A549 (cell line): ENCODE results near the gene TRMT61B. TPM values are rescaled to one million over a fixed set of nuclear protein-coding genes. Genes with fewer than 3 reads are reported as not detected.

Experiments used
- CBX2 ChIP-seq: fragments of 200-600 bp; sonication (generic); IDR thresholded peaks from 2 replicates; pipeline ENCODE4 v1.6.1; 2016; ENCODE audit warnings: low read depth, mild to moderate bottlenecking, borderline replicate concordance
- CEBPB ChIP-seq, 2 experiments: fragments of >200 bp in 1 of 2; sonication (Bioruptor Twin) in 1 of 2; formaldehyde crosslinking in 1 of 2; IDR thresholded peaks; 2 replicates each; pipeline ENCODE4 v1.6.1; 2012 to 2016
- CHD2 ChIP-seq: fragments of 150-350 bp; IDR thresholded peaks from 2 replicates; pipeline ENCODE4 v1.6.1; 2014; ENCODE audit warnings: low read length; ENCODE audit not compliant: partially characterized antibody
- CHD4 ChIP-seq: fragments of 200-600 bp; sonication (generic); IDR thresholded peaks from 2 replicates; pipeline ENCODE4 v1.6.1; 2016; ENCODE audit warnings: antibody characterized with exemption, mild to moderate bottlenecking, borderline replicate concordance
- EHMT2 ChIP-seq: fragments of 200-600 bp; sonication (generic); IDR thresholded peaks from 2 replicates; pipeline ENCODE4 v1.6.1; 2016; ENCODE audit warnings: antibody characterized with exemption, low read depth, mild to moderate bottlenecking, moderate library complexity
- FOSB ChIP-seq: fragments of 250-450 bp; sonication (Bioruptor Pico); IDR thresholded peaks from 2 replicates; pipeline ENCODE4 v1.5.0; 2020; ENCODE audit warnings: mild to moderate bottlenecking, moderate library complexity
- FOSL2 ChIP-seq, 2 experiments: fragments of 450-650 bp in 1 of 2; fragments of >200 bp in 1 of 2; sonication (Bioruptor Twin) in 1 of 2; formaldehyde crosslinking; IDR thresholded peaks; 2 replicates each; pipeline versions ENCODE4 v1.5.0 to v1.6.1; 2016 to 2020; ENCODE audit warnings: mild to moderate bottlenecking in 1 of 2, moderate library complexity in 1 of 2
- FOXS1 ChIP-seq: fragments of 250-450 bp; sonication (Bioruptor Pico); IDR thresholded peaks from 2 replicates; pipeline ENCODE4 v1.5.0; 2020; ENCODE audit warnings: mild to moderate bottlenecking, moderate library complexity
- GATA3 ChIP-seq: IDR thresholded peaks from 2 replicates; pipeline ENCODE4 v1.6.1; 2012; ENCODE audit warnings: borderline replicate concordance
- HOXA7 ChIP-seq: fragments of 250-450 bp; sonication (Bioruptor Pico); IDR thresholded peaks from 2 replicates; pipeline ENCODE4 v1.5.0; 2020; ENCODE audit warnings: mild to moderate bottlenecking, moderate library complexity
- HOXB5 ChIP-seq: fragments of 250-450 bp; sonication (Bioruptor Pico); IDR thresholded peaks from 2 replicates; pipeline ENCODE4 v1.5.0; 2020; ENCODE audit warnings: mild to moderate bottlenecking, moderate library complexity
- JUN ChIP-seq, 2 experiments: fragments of >200 bp; sonication (Bioruptor Twin); formaldehyde crosslinking; IDR thresholded peaks; 2 replicates in 1 of 2; 3 replicates in 1 of 2; pipeline ENCODE4 v1.6.1; 2016 to 2017
- NFE2L2 ChIP-seq: fragments of 150-350 bp; conservative IDR thresholded peaks from 2 replicates; pipeline ENCODE4 v1.6.1; 2014; ENCODE audit warnings: low read length
- NR3C1 ChIP-seq: fragments of >200 bp; sonication (Bioruptor Twin); formaldehyde crosslinking; IDR thresholded peaks from 3 replicates; pipeline ENCODE4 v1.6.1; 2017
- PHF8 ChIP-seq: fragments of 200-600 bp; sonication (generic); IDR thresholded peaks from 2 replicates; pipeline ENCODE4 v1.6.1; 2016; ENCODE audit warnings: low read depth, mild to moderate bottlenecking, antibody characterized with exemption, moderate library complexity, borderline replicate concordance
- RAD21 ChIP-seq, 2 experiments: fragments of >200 bp in 1 of 2; sonication (Bioruptor Twin) in 1 of 2; formaldehyde crosslinking in 1 of 2; IDR thresholded peaks in 1 of 2; conservative IDR thresholded peaks in 1 of 2; 2 replicates in 1 of 2; 3 replicates in 1 of 2; pipeline ENCODE4 v1.6.1; 2012 to 2018; ENCODE audit warnings: inconsistent platforms in 1 of 2
- RARB ChIP-seq: fragments of 250-450 bp; sonication (Bioruptor Pico); IDR thresholded peaks from 2 replicates; pipeline ENCODE4 v1.8.0; 2021; ENCODE audit warnings: mild to moderate bottlenecking, moderate library complexity
- RFX5 ChIP-seq: fragments of 450-650 bp; IDR thresholded peaks from 2 replicates; pipeline ENCODE4 v1.7.1; 2014; ENCODE audit warnings: antibody characterized with exemption, mild to moderate bottlenecking, moderate library complexity
- RNF2 ChIP-seq: fragments of 200-600 bp; sonication (generic); IDR thresholded peaks from 2 replicates; pipeline ENCODE4 v1.6.1; 2016; ENCODE audit warnings: low read depth, mild to moderate bottlenecking, antibody characterized with exemption, moderate library complexity, borderline replicate concordance
- SMC3 ChIP-seq: fragments of >200 bp; sonication (Bioruptor Twin); formaldehyde crosslinking; IDR thresholded peaks from 3 replicates; pipeline ENCODE4 v1.6.1; 2018; ENCODE audit warnings: inconsistent platforms
- SREBF2 ChIP-seq: fragments of 450-650 bp; IDR thresholded peaks from 2 replicates; pipeline ENCODE4 v1.6.1; 2014; ENCODE audit warnings: mild to moderate bottlenecking, moderate library complexity
- TP53 ChIP-seq: fragments of 250-450 bp; sonication (Bioruptor Pico); IDR thresholded peaks from 2 replicates; pipeline ENCODE4 v1.5.0; 2021; ENCODE audit warnings: mild to moderate bottlenecking, moderate library complexity
- ZNF302 ChIP-seq: fragments of 250-450 bp; sonication (Bioruptor Pico); IDR thresholded peaks from 2 replicates; pipeline ENCODE4 v1.9.0; 2021; ENCODE audit warnings: inconsistent platforms, mild to moderate bottlenecking, moderate library complexity
- polyA plus RNA-seq, 4 experiments: library from polyadenylated mRNA; depleted of rRNA in 3 of 4; stranded (reverse); fragments of >200 nt; fragmentation: RNase III in 1 of 4; extraction: RNeasy Plus Mini Kit Qiagen cat#74134 plus additional on column Dnase treatment in 1 of 4; gene quantifications; 2 replicates in 3 of 4; 3 replicates in 1 of 4; pipeline ENCODE4 v1.2.3, GENCODE V29; 2011 to 2017
- TF ChIP-seq, protein P1 (sequence below): fragments of 250-450 bp; sonication (Bioruptor Pico); IDR thresholded peaks from 2 replicates; pipeline ENCODE4 v1.5.0; 2021; ENCODE audit warnings: mild to moderate bottlenecking, moderate library complexity, borderline replicate concordance
- TF ChIP-seq, protein P2 (sequence below): IDR thresholded peaks from 2 replicates; pipeline ENCODE4 v1.6.1; 2012
- TF ChIP-seq, protein P3 (sequence below): fragments of >200 bp; sonication (Bioruptor Twin); formaldehyde crosslinking; IDR thresholded peaks from 2 replicates; pipeline ENCODE4 v1.6.1; 2016
- TF ChIP-seq, protein P4 (sequence below): fragments of >200 bp; sonication (Bioruptor Twin); formaldehyde crosslinking; IDR thresholded peaks from 3 replicates; pipeline ENCODE4 v1.6.1; 2016
- TF ChIP-seq, protein P5 (sequence below): IDR thresholded peaks from 2 replicates; pipeline ENCODE4 v1.6.1; 2012; ENCODE audit warnings: low read depth, borderline replicate concordance
- TF ChIP-seq, protein P6 (sequence below): fragments of 450-650 bp; IDR thresholded peaks from 2 replicates; pipeline ENCODE4 v1.6.1; 2014; ENCODE audit warnings: antibody characterized with exemption
- TF ChIP-seq, protein P7 (sequence below): fragments of >200 bp; sonication (Bioruptor Twin); formaldehyde crosslinking; IDR thresholded peaks from 3 replicates; pipeline ENCODE4 v1.5.1; 2016

The TRMT61B gene
- polyA plus RNA-seq, 2 of the 4 experiments (the other 2 are of a cell fraction), result 21.6 to 38.6 TPM

DNA sequence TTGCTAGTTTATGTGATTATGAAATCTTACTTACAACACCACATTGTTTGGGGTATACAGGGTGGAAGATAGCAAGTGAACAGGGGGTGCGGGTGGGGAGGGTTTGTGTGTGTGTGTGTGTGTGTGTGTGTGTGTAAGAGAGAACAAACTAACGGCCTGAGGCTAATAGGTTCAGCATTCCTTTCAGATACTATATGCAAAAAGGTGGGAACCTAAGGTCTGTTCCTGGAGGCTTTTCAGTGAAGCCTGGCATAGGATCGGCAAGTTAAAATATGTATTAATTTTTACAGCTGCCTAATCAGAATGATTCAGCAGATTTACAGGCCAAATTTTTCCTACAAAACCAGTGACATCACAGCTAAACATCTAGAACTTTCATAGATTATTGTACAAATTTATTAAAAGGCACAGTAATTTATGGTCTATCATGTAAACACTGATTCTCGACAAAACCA, 67.1 kb downstream of the TRMT61B start (continued):
- TF ChIP-seq HOXA7 (CRISPR knock-in tag) (peak; percentile 73; the same call in 1 of the 2 replicates), CEBPB (IDR thresholded peaks at IDR 0.05) (peak in 1 of 2 experiments; percentile 42; a peak in 2 of 4 replicates), RAD21 (conservative IDR thresholded peaks at IDR 0.05 in 1 of 2, IDR thresholded peaks at IDR 0.05 in 1 of 2) (no peak), CBX2 (no peak), JUN (IDR thresholded peaks at IDR 0.05) (no peak), SMC3 (no peak), NR3C1 (no peak), FOSL2 (IDR thresholded peaks at IDR 0.05) (no peak), FOSL2 (CRISPR knock-in tag; IDR thresholded peaks at IDR 0.05) (0 out of 2 replicates have a peak, but pooled peaks have one; percentile 6), CHD2 (no peak), ZNF302 (CRISPR knock-in tag) (no peak), SREBF2 (no peak), EHMT2 (no peak), NFE2L2 (peak; percentile 95), CHD4 (no peak), FOSB (no peak), RFX5 (no peak), PHF8 (no peak), GATA3 (no peak), RARB (CRISPR knock-in tag) (0 out of 2 replicates have a peak, but pooled peaks have one; percentile 14), RNF2 (no peak), TP53 (CRISPR knock-in tag) (no peak), FOXS1 (CRISPR knock-in tag) (no peak), HOXB5 (no peak)
- TF ChIP-seq, protein P1, sequence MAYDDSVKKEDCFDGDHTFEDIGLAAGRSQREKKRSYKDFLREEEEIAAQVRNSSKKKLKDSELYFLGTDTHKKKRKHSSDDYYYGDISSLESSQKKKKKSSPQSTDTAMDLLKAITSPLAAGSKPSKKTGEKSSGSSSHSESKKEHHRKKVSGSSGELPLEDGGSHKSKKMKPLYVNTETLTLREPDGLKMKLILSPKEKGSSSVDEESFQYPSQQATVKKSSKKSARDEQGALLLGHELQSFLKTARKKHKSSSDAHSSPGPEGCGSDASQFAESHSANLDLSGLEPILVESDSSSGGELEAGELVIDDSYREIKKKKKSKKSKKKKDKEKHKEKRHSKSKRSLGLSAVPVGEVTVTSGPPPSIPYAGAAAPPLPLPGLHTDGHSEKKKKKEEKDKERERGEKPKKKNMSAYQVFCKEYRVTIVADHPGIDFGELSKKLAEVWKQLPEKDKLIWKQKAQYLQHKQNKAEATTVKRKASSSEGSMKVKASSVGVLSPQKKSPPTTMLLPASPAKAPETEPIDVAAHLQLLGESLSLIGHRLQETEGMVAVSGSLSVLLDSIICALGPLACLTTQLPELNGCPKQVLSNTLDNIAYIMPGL (CRISPR knock-in tag), result 0 out of 2 replicates have a peak, but pooled peaks have one; percentile 27
- TF ChIP-seq, protein P2, sequence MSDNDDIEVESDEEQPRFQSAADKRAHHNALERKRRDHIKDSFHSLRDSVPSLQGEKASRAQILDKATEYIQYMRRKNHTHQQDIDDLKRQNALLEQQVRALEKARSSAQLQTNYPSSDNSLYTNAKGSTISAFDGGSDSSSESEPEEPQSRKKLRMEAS, result no peak
- TF ChIP-seq, protein P3, sequence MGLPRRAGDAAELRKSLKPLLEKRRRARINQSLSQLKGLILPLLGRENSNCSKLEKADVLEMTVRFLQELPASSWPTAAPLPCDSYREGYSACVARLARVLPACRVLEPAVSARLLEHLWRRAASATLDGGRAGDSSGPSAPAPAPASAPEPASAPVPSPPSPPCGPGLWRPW, result no peak
- TF ChIP-seq, protein P4, sequence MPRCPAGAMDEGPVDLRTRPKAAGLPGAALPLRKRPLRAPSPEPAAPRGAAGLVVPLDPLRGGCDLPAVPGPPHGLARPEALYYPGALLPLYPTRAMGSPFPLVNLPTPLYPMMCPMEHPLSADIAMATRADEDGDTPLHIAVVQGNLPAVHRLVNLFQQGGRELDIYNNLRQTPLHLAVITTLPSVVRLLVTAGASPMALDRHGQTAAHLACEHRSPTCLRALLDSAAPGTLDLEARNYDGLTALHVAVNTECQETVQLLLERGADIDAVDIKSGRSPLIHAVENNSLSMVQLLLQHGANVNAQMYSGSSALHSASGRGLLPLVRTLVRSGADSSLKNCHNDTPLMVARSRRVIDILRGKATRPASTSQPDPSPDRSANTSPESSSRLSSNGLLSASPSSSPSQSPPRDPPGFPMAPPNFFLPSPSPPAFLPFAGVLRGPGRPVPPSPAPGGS, result no peak
- TF ChIP-seq, protein P5, sequence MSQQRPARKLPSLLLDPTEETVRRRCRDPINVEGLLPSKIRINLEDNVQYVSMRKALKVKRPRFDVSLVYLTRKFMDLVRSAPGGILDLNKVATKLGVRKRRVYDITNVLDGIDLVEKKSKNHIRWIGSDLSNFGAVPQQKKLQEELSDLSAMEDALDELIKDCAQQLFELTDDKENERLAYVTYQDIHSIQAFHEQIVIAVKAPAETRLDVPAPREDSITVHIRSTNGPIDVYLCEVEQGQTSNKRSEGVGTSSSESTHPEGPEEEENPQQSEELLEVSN, result no peak
- TF ChIP-seq, protein P6, sequence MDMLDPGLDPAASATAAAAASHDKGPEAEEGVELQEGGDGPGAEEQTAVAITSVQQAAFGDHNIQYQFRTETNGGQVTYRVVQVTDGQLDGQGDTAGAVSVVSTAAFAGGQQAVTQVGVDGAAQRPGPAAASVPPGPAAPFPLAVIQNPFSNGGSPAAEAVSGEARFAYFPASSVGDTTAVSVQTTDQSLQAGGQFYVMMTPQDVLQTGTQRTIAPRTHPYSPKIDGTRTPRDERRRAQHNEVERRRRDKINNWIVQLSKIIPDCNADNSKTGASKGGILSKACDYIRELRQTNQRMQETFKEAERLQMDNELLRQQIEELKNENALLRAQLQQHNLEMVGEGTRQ, result no peak
- TF ChIP-seq, protein P7, sequence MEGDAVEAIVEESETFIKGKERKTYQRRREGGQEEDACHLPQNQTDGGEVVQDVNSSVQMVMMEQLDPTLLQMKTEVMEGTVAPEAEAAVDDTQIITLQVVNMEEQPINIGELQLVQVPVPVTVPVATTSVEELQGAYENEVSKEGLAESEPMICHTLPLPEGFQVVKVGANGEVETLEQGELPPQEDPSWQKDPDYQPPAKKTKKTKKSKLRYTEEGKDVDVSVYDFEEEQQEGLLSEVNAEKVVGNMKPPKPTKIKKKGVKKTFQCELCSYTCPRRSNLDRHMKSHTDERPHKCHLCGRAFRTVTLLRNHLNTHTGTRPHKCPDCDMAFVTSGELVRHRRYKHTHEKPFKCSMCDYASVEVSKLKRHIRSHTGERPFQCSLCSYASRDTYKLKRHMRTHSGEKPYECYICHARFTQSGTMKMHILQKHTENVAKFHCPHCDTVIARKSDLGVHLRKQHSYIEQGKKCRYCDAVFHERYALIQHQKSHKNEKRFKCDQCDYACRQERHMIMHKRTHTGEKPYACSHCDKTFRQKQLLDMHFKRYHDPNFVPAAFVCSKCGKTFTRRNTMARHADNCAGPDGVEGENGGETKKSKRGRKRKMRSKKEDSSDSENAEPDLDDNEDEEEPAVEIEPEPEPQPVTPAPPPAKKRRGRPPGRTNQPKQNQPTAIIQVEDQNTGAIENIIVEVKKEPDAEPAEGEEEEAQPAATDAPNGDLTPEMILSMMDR, result no peak; the same call in 2 of the 3 replicates
